NB4 (cell line): ENCODE measurements around the gene KCNIP4.

Source experiments
- CTCF ChIP-seq: IDR thresholded peaks from one replicate; pipeline ENCODE4 v1.5.1; 2012; ENCODE audit warnings: low read depth, low read length
- MYC ChIP-seq: IDR thresholded peaks from 2 replicates; pipeline ENCODE4 v1.6.1; 2011; ENCODE audit warnings: low read depth, low read length

- no peak for TF ChIP-seq CTCF
- no peak for TF ChIP-seq MYC
These were observed 538.2 kb downstream of the KCNIP4 start for GRCh38 chr4:21410372-21410771.
